HEK293 (cell line): Measurements from ENCODE around the gene ENO3.

Source experiments
- FEZF1 ChIP-seq: fragments of 450-650 bp; formaldehyde crosslinking; IDR thresholded peaks from 2 replicates; pipeline ENCODE4 v1.5.1; 2016; ENCODE audit warnings: missing biosample characterization, missing genetic modification characterization
- GLIS1 ChIP-seq: fragments of 450-650 bp; formaldehyde crosslinking; IDR thresholded peaks from 2 replicates; pipeline ENCODE4 v1.5.1; 2016; ENCODE audit warnings: missing biosample characterization, missing genetic modification characterization
- HOXD13 ChIP-seq: sonication (generic); formaldehyde crosslinking; IDR thresholded peaks from 2 replicates; pipeline ENCODE4 v1.8.0; 2022; ENCODE audit warnings: missing genetic modification reagents, borderline replicate concordance
- MEIS1 ChIP-seq: sonication (generic); formaldehyde crosslinking; IDR thresholded peaks from 2 replicates; pipeline ENCODE4 v1.8.1; 2022; ENCODE audit warnings: missing genetic modification reagents, mild to moderate bottlenecking, borderline replicate concordance
- REPIN1 ChIP-seq: fragments of 450-650 bp; formaldehyde crosslinking; IDR thresholded peaks from 2 replicates; pipeline ENCODE4 v1.5.1; 2017; ENCODE audit warnings: missing biosample characterization, missing genetic modification characterization, low read depth
- SCRT1 ChIP-seq: fragments of 450-650 bp; formaldehyde crosslinking; IDR thresholded peaks from 2 replicates; pipeline ENCODE4 v1.5.1; 2016; ENCODE audit warnings: missing biosample characterization, missing genetic modification characterization, borderline replicate concordance
- SETDB1 ChIP-seq: IDR thresholded peaks from one replicate; pipeline ENCODE4 v1.6.1; 2017; ENCODE audit warnings: mild to moderate bottlenecking, low read length, moderate library complexity, mixed read lengths; ENCODE audit not compliant: insufficient read length
- ZBTB20 ChIP-seq: fragments of 450-650 bp; formaldehyde crosslinking; IDR thresholded peaks from 2 replicates; pipeline ENCODE4 v1.5.1; 2016; ENCODE audit warnings: missing biosample characterization, missing genetic modification characterization
- ZFHX2 ChIP-seq: fragments of 450-650 bp; formaldehyde crosslinking; conservative IDR thresholded peaks from 2 replicates; pipeline ENCODE4 v1.5.1; 2016; ENCODE audit warnings: missing biosample characterization, missing genetic modification characterization
- ZFP69B ChIP-seq: fragments of 450-650 bp; formaldehyde crosslinking; IDR thresholded peaks from 2 replicates; pipeline ENCODE4 v1.5.1; 2016; ENCODE audit warnings: missing biosample characterization, missing genetic modification characterization
- ZNF112 ChIP-seq: fragments of 450-650 bp; formaldehyde crosslinking; IDR thresholded peaks from 2 replicates; pipeline ENCODE4 v1.5.0; 2017; ENCODE audit warnings: missing biosample characterization, missing genetic modification characterization
- ZNF121 ChIP-seq: fragments of 450-650 bp; formaldehyde crosslinking; IDR thresholded peaks from 2 replicates; pipeline ENCODE4 v1.5.1; 2016; ENCODE audit warnings: missing biosample characterization, missing genetic modification characterization
- ZNF146 ChIP-seq: fragments of 450-650 bp; formaldehyde crosslinking; IDR thresholded peaks from 2 replicates; pipeline ENCODE4 v1.5.1; 2016; ENCODE audit warnings: missing biosample characterization, missing genetic modification characterization
- ZNF155 ChIP-seq: fragments of 450-650 bp; formaldehyde crosslinking; IDR thresholded peaks from 2 replicates; pipeline ENCODE4 v1.5.1; 2016; ENCODE audit warnings: missing biosample characterization, missing genetic modification characterization
- ZNF169 ChIP-seq: fragments of 450-650 bp; formaldehyde crosslinking; IDR thresholded peaks from 2 replicates; pipeline ENCODE4 v1.5.1; 2016; ENCODE audit warnings: missing biosample characterization, missing genetic modification characterization
- ZNF184 ChIP-seq: fragments of 450-650 bp; IDR thresholded peaks from 2 replicates; pipeline ENCODE4 v1.5.1; 2018; ENCODE audit warnings: missing biosample characterization, mild to moderate bottlenecking, missing genetic modification characterization
- ZNF354C ChIP-seq: fragments of 450-650 bp; formaldehyde crosslinking; IDR thresholded peaks from 2 replicates; pipeline ENCODE4 v1.5.1; 2016; ENCODE audit warnings: missing biosample characterization, missing genetic modification characterization, low read depth, borderline replicate concordance
- ZNF416 ChIP-seq: fragments of 450-650 bp; formaldehyde crosslinking; IDR thresholded peaks from 2 replicates; pipeline ENCODE4 v1.5.1; 2016; ENCODE audit warnings: missing biosample characterization, missing genetic modification characterization
- ZNF521 ChIP-seq: fragments of 450-650 bp; formaldehyde crosslinking; IDR thresholded peaks from 2 replicates; pipeline ENCODE4 v1.5.1; 2017; ENCODE audit warnings: missing biosample characterization, mild to moderate bottlenecking, missing genetic modification characterization
- ZNF785 ChIP-seq: fragments of 450-650 bp; formaldehyde crosslinking; IDR thresholded peaks from 2 replicates; pipeline ENCODE4 v1.5.1; 2016; ENCODE audit warnings: missing biosample characterization, missing genetic modification characterization
- ZNF830 ChIP-seq: fragments of 450-650 bp; IDR thresholded peaks from 2 replicates; pipeline ENCODE4 v1.5.0; 2018; ENCODE audit warnings: missing biosample characterization, missing genetic modification characterization, low read depth, mild to moderate bottlenecking, moderate library complexity
- ZXDB ChIP-seq: fragments of 450-650 bp; formaldehyde crosslinking; IDR thresholded peaks from 2 replicates; pipeline ENCODE4 v1.5.1; 2016; ENCODE audit warnings: missing biosample characterization, missing genetic modification characterization
- TF ChIP-seq, protein P1 (sequence below): fragments of 450-650 bp; formaldehyde crosslinking; IDR thresholded peaks from 2 replicates; pipeline ENCODE4 v1.5.1; 2016; ENCODE audit warnings: missing biosample characterization, missing genetic modification characterization
- TF ChIP-seq, protein P2 (sequence below): fragments of 450-650 bp; formaldehyde crosslinking; conservative IDR thresholded peaks from 2 replicates; pipeline ENCODE4 v1.5.1; 2016; ENCODE audit warnings: low read depth, missing biosample characterization, missing genetic modification characterization
- TF ChIP-seq, protein P3 (sequence below): fragments of 450-650 bp; formaldehyde crosslinking; IDR thresholded peaks from 2 replicates; pipeline ENCODE4 v1.5.1; 2016; ENCODE audit warnings: missing biosample characterization, missing genetic modification characterization
- TF ChIP-seq, protein P4 (sequence below): IDR thresholded peaks from 2 replicates; pipeline ENCODE4 v1.6.1; 2011; ENCODE audit warnings: mild to moderate bottlenecking, low read depth, low read length, borderline replicate concordance
- TF ChIP-seq, protein P5 (sequence below): fragments of 450-650 bp; formaldehyde crosslinking; IDR thresholded peaks from 2 replicates; pipeline ENCODE4 v1.5.1; 2017; ENCODE audit warnings: missing biosample characterization, missing genetic modification characterization
- TF ChIP-seq, protein P6 (sequence below): fragments of 450-650 bp; formaldehyde crosslinking; IDR thresholded peaks from 2 replicates; pipeline ENCODE4 v1.5.1; 2016; ENCODE audit warnings: missing biosample characterization, missing genetic modification characterization

Gene ENO3

GRCh38 chr17:4949321-4950074 is 1.4 kb upstream of the ENO3 start (continued):
- TF ChIP-seq ZNF146, result no peak
- no peak for TF ChIP-seq ZNF112 (tag by site-specific recombination)
- TF ChIP-seq SCRT1, result no peak
- TF ChIP-seq, protein P1, sequence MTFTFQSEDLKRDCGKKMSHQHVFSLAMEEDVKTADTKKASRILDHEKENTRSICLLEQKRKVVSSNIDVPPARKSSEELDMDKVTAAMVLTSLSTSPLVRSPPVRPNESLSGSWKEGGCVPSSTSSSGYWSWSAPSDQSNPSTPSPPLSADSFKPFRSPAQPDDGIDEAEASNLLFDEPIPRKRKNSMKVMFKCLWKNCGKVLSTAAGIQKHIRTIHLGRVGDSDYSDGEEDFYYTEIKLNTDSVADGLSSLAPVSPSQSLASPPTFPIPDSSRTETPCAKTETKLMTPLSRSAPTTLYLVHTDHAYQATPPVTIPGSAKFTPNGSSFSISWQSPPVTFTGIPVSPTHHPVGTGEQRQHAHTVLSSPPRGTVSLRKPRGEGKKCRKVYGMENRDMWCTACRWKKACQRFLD (tag by site-specific recombination), result no peak
- TF ChIP-seq FEZF1 (tag by site-specific recombination), result no peak
- TF ChIP-seq ZFHX2 (tag by site-specific recombination), result peak; percentile 48
- no peak for TF ChIP-seq REPIN1 (tag by site-specific recombination)
- no peak for TF ChIP-seq ZNF521 (tag by site-specific recombination)
- no peak for TF ChIP-seq MEIS1 (CRISPR knock-in tag)
- TF ChIP-seq ZXDB (tag by site-specific recombination), result no peak; the same call in 1 of the 2 replicates
- TF ChIP-seq ZNF184 (tag by site-specific recombination), result no peak
- peak; percentile 74 for TF ChIP-seq ZBTB20 (tag by site-specific recombination)
- TF ChIP-seq HOXD13, result no peak
- TF ChIP-seq, protein P2, sequence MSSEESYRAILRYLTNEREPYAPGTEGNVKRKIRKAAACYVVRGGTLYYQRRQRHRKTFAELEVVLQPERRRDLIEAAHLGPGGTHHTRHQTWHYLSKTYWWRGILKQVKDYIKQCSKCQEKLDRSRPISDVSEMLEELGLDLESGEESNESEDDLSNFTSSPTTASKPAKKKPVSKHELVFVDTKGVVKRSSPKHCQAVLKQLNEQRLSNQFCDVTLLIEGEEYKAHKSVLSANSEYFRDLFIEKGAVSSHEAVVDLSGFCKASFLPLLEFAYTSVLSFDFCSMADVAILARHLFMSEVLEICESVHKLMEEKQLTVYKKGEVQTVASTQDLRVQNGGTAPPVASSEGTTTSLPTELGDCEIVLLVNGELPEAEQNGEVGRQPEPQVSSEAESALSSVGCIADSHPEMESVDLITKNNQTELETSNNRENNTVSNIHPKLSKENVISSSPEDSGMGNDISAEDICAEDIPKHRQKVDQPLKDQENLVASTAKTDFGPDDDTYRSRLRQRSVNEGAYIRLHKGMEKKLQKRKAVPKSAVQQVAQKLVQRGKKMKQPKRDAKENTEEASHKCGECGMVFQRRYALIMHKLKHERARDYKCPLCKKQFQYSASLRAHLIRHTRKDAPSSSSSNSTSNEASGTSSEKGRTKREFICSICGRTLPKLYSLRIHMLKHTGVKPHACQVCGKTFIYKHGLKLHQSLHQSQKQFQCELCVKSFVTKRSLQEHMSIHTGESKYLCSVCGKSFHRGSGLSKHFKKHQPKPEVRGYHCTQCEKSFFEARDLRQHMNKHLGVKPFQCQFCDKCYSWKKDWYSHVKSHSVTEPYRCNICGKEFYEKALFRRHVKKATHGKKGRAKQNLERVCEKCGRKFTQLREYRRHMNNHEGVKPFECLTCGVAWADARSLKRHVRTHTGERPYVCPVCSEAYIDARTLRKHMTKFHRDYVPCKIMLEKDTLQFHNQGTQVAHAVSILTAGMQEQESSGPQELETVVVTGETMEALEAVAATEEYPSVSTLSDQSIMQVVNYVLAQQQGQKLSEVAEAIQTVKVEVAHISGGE, result 0 out of 2 replicates have a peak, but pooled peaks have one; percentile 32
- peak; percentile 90; the same call in 1 of the 2 replicates for TF ChIP-seq ZNF785 (tag by site-specific recombination)
- TF ChIP-seq ZFP69B (tag by site-specific recombination), result peak; percentile 53; the same call in 1 of the 2 replicates
- TF ChIP-seq, protein P3, sequence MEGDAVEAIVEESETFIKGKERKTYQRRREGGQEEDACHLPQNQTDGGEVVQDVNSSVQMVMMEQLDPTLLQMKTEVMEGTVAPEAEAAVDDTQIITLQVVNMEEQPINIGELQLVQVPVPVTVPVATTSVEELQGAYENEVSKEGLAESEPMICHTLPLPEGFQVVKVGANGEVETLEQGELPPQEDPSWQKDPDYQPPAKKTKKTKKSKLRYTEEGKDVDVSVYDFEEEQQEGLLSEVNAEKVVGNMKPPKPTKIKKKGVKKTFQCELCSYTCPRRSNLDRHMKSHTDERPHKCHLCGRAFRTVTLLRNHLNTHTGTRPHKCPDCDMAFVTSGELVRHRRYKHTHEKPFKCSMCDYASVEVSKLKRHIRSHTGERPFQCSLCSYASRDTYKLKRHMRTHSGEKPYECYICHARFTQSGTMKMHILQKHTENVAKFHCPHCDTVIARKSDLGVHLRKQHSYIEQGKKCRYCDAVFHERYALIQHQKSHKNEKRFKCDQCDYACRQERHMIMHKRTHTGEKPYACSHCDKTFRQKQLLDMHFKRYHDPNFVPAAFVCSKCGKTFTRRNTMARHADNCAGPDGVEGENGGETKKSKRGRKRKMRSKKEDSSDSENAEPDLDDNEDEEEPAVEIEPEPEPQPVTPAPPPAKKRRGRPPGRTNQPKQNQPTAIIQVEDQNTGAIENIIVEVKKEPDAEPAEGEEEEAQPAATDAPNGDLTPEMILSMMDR (tag by site-specific recombination), result no peak; the same call in 1 of the 2 replicates
- TF ChIP-seq ZNF830, result no peak
- TF ChIP-seq ZNF354C (tag by site-specific recombination), result no peak
- TF ChIP-seq ZNF155, result no peak
- TF ChIP-seq GLIS1 (tag by site-specific recombination), result no peak; the same call in 1 of the 2 replicates
- TF ChIP-seq, protein P4, sequence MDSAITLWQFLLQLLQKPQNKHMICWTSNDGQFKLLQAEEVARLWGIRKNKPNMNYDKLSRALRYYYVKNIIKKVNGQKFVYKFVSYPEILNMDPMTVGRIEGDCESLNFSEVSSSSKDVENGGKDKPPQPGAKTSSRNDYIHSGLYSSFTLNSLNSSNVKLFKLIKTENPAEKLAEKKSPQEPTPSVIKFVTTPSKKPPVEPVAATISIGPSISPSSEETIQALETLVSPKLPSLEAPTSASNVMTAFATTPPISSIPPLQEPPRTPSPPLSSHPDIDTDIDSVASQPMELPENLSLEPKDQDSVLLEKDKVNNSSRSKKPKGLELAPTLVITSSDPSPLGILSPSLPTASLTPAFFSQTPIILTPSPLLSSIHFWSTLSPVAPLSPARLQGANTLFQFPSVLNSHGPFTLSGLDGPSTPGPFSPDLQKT, result no peak
- TF ChIP-seq, protein P5, sequence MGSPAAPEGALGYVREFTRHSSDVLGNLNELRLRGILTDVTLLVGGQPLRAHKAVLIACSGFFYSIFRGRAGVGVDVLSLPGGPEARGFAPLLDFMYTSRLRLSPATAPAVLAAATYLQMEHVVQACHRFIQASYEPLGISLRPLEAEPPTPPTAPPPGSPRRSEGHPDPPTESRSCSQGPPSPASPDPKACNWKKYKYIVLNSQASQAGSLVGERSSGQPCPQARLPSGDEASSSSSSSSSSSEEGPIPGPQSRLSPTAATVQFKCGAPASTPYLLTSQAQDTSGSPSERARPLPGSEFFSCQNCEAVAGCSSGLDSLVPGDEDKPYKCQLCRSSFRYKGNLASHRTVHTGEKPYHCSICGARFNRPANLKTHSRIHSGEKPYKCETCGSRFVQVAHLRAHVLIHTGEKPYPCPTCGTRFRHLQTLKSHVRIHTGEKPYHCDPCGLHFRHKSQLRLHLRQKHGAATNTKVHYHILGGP (tag by site-specific recombination), result peak; percentile 98
- TF ChIP-seq ZNF416 (tag by site-specific recombination), result no peak
- no peak for TF ChIP-seq ZNF169 (tag by site-specific recombination)
- no peak for TF ChIP-seq SETDB1
- TF ChIP-seq, protein P6, sequence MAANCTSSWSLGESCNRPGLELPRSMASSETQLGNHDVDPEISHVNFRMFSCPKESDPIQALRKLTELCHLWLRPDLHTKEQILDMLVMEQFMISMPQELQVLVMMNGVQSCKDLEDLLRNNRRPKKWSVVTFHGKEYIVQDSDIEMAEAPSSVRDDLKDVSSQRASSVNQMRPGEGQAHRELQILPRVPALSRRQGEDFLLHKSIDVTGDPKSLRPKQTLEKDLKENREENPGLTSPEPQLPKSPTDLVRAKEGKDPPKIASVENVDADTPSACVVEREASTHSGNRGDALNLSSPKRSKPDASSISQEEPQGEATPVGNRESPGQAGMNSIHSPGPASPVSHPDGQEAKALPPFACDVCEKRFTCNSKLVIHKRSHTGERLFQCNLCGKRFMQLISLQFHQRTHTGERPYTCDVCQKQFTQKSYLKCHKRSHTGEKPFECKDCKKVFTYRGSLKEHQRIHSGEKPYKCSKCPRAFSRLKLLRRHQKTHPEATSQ (tag by site-specific recombination), result peak; percentile 78; the same call in 1 of the 2 replicates
- TF ChIP-seq ZNF121 (tag by site-specific recombination), result no peak
